Measurements from ENCODE around the gene RNF144A. TPM values are rescaled to one million over a fixed set of nuclear protein-coding genes. Genes with fewer than 3 reads are reported as not detected.

Gene RNF144A
- total and polyA plus RNA-seq, 2 donors from 2014 or later = 4.2 to 12.3 TPM

DNA sequence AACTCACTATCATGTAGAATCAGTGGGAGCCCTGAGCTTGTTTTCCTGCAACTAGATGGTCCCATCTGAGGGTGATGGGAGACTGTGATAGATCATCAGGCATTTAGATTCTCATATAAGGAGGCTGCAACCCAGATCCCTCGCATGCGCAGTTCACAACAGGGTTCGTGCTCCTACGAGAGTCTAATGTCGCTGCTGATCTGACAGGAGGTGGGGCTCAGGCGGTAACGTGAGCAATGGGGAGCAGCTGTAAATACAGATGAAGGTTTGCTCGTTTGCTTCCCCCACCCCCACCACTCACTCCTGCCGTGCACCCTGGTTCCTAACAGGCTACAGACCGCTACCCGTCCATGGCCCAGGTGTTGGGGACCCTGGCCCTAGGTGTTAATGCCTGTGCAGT, 113.6 kb downstream of the RNF144A start:
- Histone ChIP-seq H3K27me3 (ENCODE audit: control insufficient read depth, insufficient read depth, low read length) (no peaks in the 10 kb centered on the region), H3K4me1 (ENCODE audit: control insufficient read depth in 2 of 3, insufficient read depth in 2 of 3, low read depth in 1 of 3, low read length in 3 of 3) (peaks cover 4 to 22% (median 15%) of the 10 kb centered on the region in 3 donors), H3K9me3 (ENCODE audit: control insufficient read depth in 2 of 3, insufficient read depth in 1 of 3, low read length in 3 of 3) (no peaks in the 10 kb centered on the region), H3K36me3 (ENCODE audit: control insufficient read depth in 2 of 3, insufficient read depth in 3 of 3, low read length in 3 of 3) (peaks cover 0 to 10% (median 9%) of the 10 kb centered on the region in 3 donors), H3K27ac (ENCODE audit: low read depth in 2 of 2, low read length in 2 of 2) (no peak overlapping the region), H3K9ac (ENCODE audit: low read length in 3 of 3) (no peak overlapping the region), H3K4me3 (ENCODE audit: low read length in 3 of 3) (no peak overlapping the region)
- intact Hi-C loops (cut with DNase I) = no loop called here
- no peak for TF ChIP-seq CTCF (IDR thresholded peaks at IDR 0.05; ENCODE audit: borderline replicate concordance, extremely low read depth, insufficient read depth)
- FAIRE-seq (no peak), DNase-seq (no peak)

GRCh38 chr2:7031547-7032245, 114.5 kb downstream of the RNF144A start:
- no peak for FAIRE-seq
- H3K36me3 ChIP-seq (ENCODE audit: control insufficient read depth in 2 of 3, insufficient read depth in 3 of 3, low read length in 3 of 3) = peaks cover 0 to 10% (median 9%) of the 10 kb centered on the region in 3 donors
- no peaks in the 10 kb centered on the region for H3K27me3 ChIP-seq (ENCODE audit: control insufficient read depth, insufficient read depth, low read length)
- intact Hi-C loops (cut with DNase I) = no loop called here
- no peak for TF ChIP-seq CTCF (IDR thresholded peaks at IDR 0.05; ENCODE audit: borderline replicate concordance, extremely low read depth, insufficient read depth)
- no peak overlapping the region for H3K9ac ChIP-seq (ENCODE audit: low read length in 3 of 3)
- DNase-seq = peak; percentile 46 to 95 (median 66)
- peaks cover 0 to 20% (median 15%) of the 10 kb centered on the region in 3 donors for H3K4me1 ChIP-seq (ENCODE audit: control insufficient read depth in 2 of 3, insufficient read depth in 2 of 3, low read depth in 1 of 3, low read length in 3 of 3)
- H3K27ac ChIP-seq (ENCODE audit: low read depth in 2 of 2, low read length in 2 of 2) = no peak overlapping the region
- H3K9me3 ChIP-seq (ENCODE audit: control insufficient read depth in 2 of 3, insufficient read depth in 1 of 3, low read length in 3 of 3) = no peaks in the 10 kb centered on the region
- no peak overlapping the region for H3K4me3 ChIP-seq (ENCODE audit: low read length in 3 of 3)

GRCh38 chr2:7032371-7032770, 115.2 kb downstream of the RNF144A start:
- Histone ChIP-seq H3K27ac (ENCODE audit: low read depth in 2 of 2, low read length in 2 of 2) (no peak overlapping the region), H3K9me3 (ENCODE audit: control insufficient read depth in 2 of 3, insufficient read depth in 1 of 3, low read length in 3 of 3) (no peaks in the 10 kb centered on the region), H3K4me1 (ENCODE audit: control insufficient read depth in 2 of 3, insufficient read depth in 2 of 3, low read depth in 1 of 3, low read length in 3 of 3) (peaks cover 0 to 20% (median 11%) of the 10 kb centered on the region in 3 donors), H3K4me3 (ENCODE audit: low read length in 3 of 3) (no peak overlapping the region), H3K9ac (ENCODE audit: low read length in 3 of 3) (no peak overlapping the region), H3K36me3 (ENCODE audit: control insufficient read depth in 2 of 3, insufficient read depth in 3 of 3, low read length in 3 of 3) (peaks cover 0 to 10% (median 9%) of the 10 kb centered on the region in 3 donors), H3K27me3 (ENCODE audit: control insufficient read depth, insufficient read depth, low read length) (no peaks in the 10 kb centered on the region)
- DNase-seq = no peak
- FAIRE-seq = no peak
- TF ChIP-seq CTCF (IDR thresholded peaks at IDR 0.05; ENCODE audit: borderline replicate concordance, extremely low read depth, insufficient read depth) = no peak
- intact Hi-C loops (cut with DNase I) = no loop called here

All from kidney (tissue), 14 donors.